GM21367 (cell line): ENCODE data around the gene SKIL.

ENCODE experiments used
- ATAC-seq: cut with Tn5 transposase; IDR thresholded peaks from one replicate; pipeline ENCODE4 v1.9.1; 2021; ENCODE audit not compliant: unreplicated experiment

SKIL gene

GRCh38 chr3:170436697-170437096, 79.2 kb downstream of the SKIL start:
- no peak for ATAC-seq

- no peak for ATAC-seq
These were observed 79.7 kb downstream of the SKIL start for GRCh38 chr3:170437176-170437575.

- no peak for ATAC-seq
These were observed 80.3 kb downstream of the SKIL start for GRCh38 chr3:170437696-170438407.

DNA sequence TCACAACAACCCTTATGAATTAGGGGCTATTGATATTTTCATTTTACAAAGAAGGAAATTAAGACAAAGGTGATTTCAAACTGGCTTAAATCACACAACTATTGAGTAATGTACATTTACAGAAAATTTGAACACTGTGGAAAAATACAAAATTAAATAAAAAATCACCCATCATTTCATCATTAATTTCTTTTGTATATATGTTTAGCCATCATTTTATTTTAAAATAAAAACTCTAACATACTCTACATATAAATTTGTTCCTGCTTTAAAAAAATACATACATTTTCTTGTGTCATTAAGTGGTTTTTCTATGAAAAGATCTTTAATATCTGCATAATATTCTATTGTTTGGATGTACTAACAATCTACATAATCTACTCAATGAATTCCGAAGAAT, 81.3 kb downstream of the SKIL start:
- ATAC-seq: no peak

- ATAC-seq: no peak
These were observed 82.8 kb downstream of the SKIL start for GRCh38 chr3:170440344-170440743.

- ATAC-seq: no peak
These were observed 83.9 kb downstream of the SKIL start for GRCh38 chr3:170441412-170441811.

GRCh38 chr3:170442947-170443346, 85.4 kb downstream of the SKIL start:
- ATAC-seq: no peak

DNA sequence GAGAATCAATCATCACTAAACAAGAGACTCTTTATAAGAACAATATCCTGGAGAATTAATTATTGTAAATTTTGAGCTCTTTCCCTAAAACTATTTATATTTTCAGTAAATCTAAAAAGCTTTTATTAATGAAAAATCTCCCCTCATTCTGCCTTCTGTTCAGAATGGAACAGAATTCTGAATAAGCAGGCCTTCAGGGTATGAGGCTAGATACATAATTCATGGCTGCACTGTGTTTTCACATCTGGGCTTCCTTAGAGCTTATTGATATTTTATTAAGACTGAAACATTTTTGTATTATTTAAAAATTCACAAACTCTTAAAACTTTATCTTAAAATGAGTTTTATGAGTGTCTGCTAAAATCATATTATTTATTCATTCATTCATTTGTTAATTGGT, 85.9 kb downstream of the SKIL start:
- no peak for ATAC-seq
